K562 (cell line): ENCODE data around the gene COL25A1. TPM values are rescaled to one million over a fixed set of nuclear protein-coding genes. Genes with fewer than 3 reads are reported as not detected.

Experiments used
- ATAC-seq: fragments of 200-7000 bp; cut with Tn5 transposase; 3 replicates; pipeline ENCODE4 v1.9.1; 2020; ENCODE audit warnings: moderate library complexity
- BruUV-seq: library from RNA; stranded (reverse); fragments of 400-500 nt; replicated peaks from 2 replicates; lab custom pipeline; 2021; lab: Mats Ljungman, UMichigan
- CTCF ChIA-PET: fragments of 300-600 bp; formaldehyde crosslinking; extraction: SDS; loops from one replicate; lab custom pipeline; 2021; ENCODE audit warnings: low intra/inter-chr PET ratio; lab: Yijun Ruan, JAX
- POLR2A ChIA-PET: fragments of 300-600, 350-650 bp; sonication (Branson Sonifier 250); formaldehyde crosslinking; extraction: SDS; loops from one replicate; lab custom pipeline; 2021; ENCODE audit warnings: antibody characterized with exemption, inconsistent platforms; lab: Yijun Ruan, JAX
- DNase-seq, 4 experiments: peaks; one replicate each; pipeline versions ENCODE4 v3.0.0 to v3.0.0-alpha.2; 2011 to 2018; ENCODE audit warnings: low spot score in 3 of 4, mixed read lengths in 3 of 4; ENCODE audit errors: extremely low read depth in 1 of 4
- FAIRE-seq: peaks from 2 replicates; lab custom pipeline; 2011; peaks lifted over from hg19 to GRCh38; lab: Jason Lieb, UNC
- H2AFZ ChIP-seq: 2 replicates; pipeline ENCODE4 v1.6.0; 2011; ENCODE audit warnings: low read depth, low read length, control low read depth, inconsistent platforms
- H3K27ac ChIP-seq: fragments of 200-600 bp; 3 replicates; pipeline ENCODE4 v1.8.0; 2011; ENCODE audit warnings: low read depth, mild to moderate bottlenecking, control low read depth, inconsistent platforms, low read length, moderate library complexity, mixed read lengths; ENCODE audit errors: extremely low read depth
- H3K27me3 ChIP-seq, 2 experiments: fragments of 300-600 bp in 1 of 2; 2 replicates in 1 of 2; 3 replicates in 1 of 2; pipeline versions ENCODE4 v1.6.0 to v1.8.0; 2011; ENCODE audit warnings: inconsistent platforms in 2 of 2, low read length in 2 of 2, mild to moderate bottlenecking in 1 of 2, mixed read lengths in 1 of 2, moderate library complexity in 1 of 2; ENCODE audit not compliant: control insufficient read depth in 2 of 2, insufficient read depth in 2 of 2
- H3K36me3 ChIP-seq: fragments of 300-600 bp; 3 replicates; pipeline ENCODE4 v1.8.0; 2011; ENCODE audit warnings: mild to moderate bottlenecking, low read length, inconsistent platforms; ENCODE audit not compliant: control insufficient read depth, insufficient read depth
- H3K4me1 ChIP-seq, 2 experiments: fragments of 200-600 bp in 1 of 2; replicated peaks in 1 of 2; 2 replicates in 1 of 2; 3 replicates in 1 of 2; pipeline versions ENCODE4 v1.5.1 to v1.8.0; 2011; ENCODE audit warnings: inconsistent platforms in 2 of 2, low read length in 2 of 2, mild to moderate bottlenecking in 1 of 2, mixed read lengths in 1 of 2, moderate library complexity in 1 of 2; ENCODE audit not compliant: control insufficient read depth in 2 of 2, insufficient read depth in 2 of 2
- H3K4me2 ChIP-seq: 2 replicates; pipeline ENCODE4 v1.6.1; 2011; ENCODE audit warnings: low read length, control low read depth, inconsistent platforms, mixed read lengths; ENCODE audit not compliant: insufficient read depth
- H3K4me3 ChIP-seq: fragments of 200-600 bp; sonication (generic), shearing (Covaris generic); 2 replicates; pipeline ENCODE4 v1.5.1; 2016; ENCODE audit warnings: control low read depth, inconsistent platforms
- H3K79me2 ChIP-seq: fragments of 200-600 bp; 3 replicates; pipeline ENCODE4 v1.8.0; 2011; ENCODE audit warnings: low read length, inconsistent platforms; ENCODE audit not compliant: control insufficient read depth, insufficient read depth
- H3K9ac ChIP-seq, 2 experiments: 2 replicates each; pipeline versions ENCODE4 v1.6.0 to v1.6.1; 2011; ENCODE audit warnings: low read depth in 2 of 2, low read length in 2 of 2, control low read depth in 1 of 2, inconsistent platforms in 1 of 2, mild to moderate bottlenecking in 1 of 2, mixed read lengths in 1 of 2; ENCODE audit not compliant: insufficient read depth in 1 of 2
- H3K9me1 ChIP-seq: one replicate; pipeline ENCODE4 v1.6.0; 2011; ENCODE audit warnings: inconsistent platforms, mild to moderate bottlenecking, low read length, moderate library complexity; ENCODE audit not compliant: control insufficient read depth, insufficient read depth
- H3K9me3 ChIP-seq: replicated peaks from 2 replicates; pipeline ENCODE4 v1.5.1; 2011; ENCODE audit warnings: low read depth, low read length, inconsistent platforms; ENCODE audit not compliant: control insufficient read depth, insufficient read depth
- H4K20me1 ChIP-seq: replicated peaks from 2 replicates; pipeline ENCODE4 v1.6.1; 2011; ENCODE audit warnings: low read length, inconsistent platforms, mixed read lengths; ENCODE audit not compliant: control insufficient read depth, insufficient read depth
- GABPB1 ChIP-seq: sonication (generic); formaldehyde crosslinking; IDR thresholded peaks from 2 replicates; pipeline ENCODE4 v1.8.0; 2022; ENCODE audit warnings: mild to moderate bottlenecking, missing genetic modification reagents
- MTA3 ChIP-seq: fragments of 450-650 bp; formaldehyde crosslinking; IDR thresholded peaks from 2 replicates; pipeline ENCODE4 v1.6.1; 2017; ENCODE audit warnings: mild to moderate bottlenecking, borderline replicate concordance
- NEUROD1 ChIP-seq: fragments of 150-350 bp; IDR thresholded peaks from 2 replicates; pipeline ENCODE4 v1.6.1; 2014; ENCODE audit warnings: borderline replicate concordance, low read length, low read depth; ENCODE audit not compliant: partially characterized antibody
- PHB2 ChIP-seq: fragments of 450-650 bp; IDR thresholded peaks from 2 replicates; pipeline ENCODE4 v1.6.1; 2017; ENCODE audit warnings: low read depth
- RBM34 ChIP-seq: fragments of 200-400 bp; formaldehyde crosslinking; IDR thresholded peaks from 2 replicates; pipeline ENCODE4 v1.6.1; 2018; ENCODE audit warnings: low read length, borderline replicate concordance; ENCODE audit not compliant: insufficient read depth
- RCOR1 ChIP-seq, 2 experiments: IDR thresholded peaks; 2 replicates each; pipeline ENCODE4 v1.6.1; 2012; ENCODE audit warnings: low read depth in 2 of 2, low read length in 2 of 2, borderline replicate concordance in 1 of 2, improper control_type of control experiment in 1 of 2
- RNF2 ChIP-seq: sonication (generic); IDR thresholded peaks from 2 replicates; pipeline ENCODE4 v1.6.1; 2016
- ZFP30 ChIP-seq: fragments of 250-450 bp; sonication (Bioruptor Pico); IDR thresholded peaks from 2 replicates; pipeline ENCODE4 v1.8.0; 2022; ENCODE audit warnings: moderate library complexity, mild to moderate bottlenecking, inconsistent platforms, borderline replicate concordance
- ZNF232 ChIP-seq: sonication (generic); formaldehyde crosslinking; IDR thresholded peaks from 2 replicates; pipeline ENCODE4 v1.8.0; 2022; ENCODE audit warnings: mild to moderate bottlenecking, missing genetic modification reagents
- ZNF3 ChIP-seq: fragments of 250-450 bp; sonication (Bioruptor Pico); IDR thresholded peaks from 2 replicates; pipeline ENCODE4 v1.5.0; 2021; ENCODE audit warnings: mild to moderate bottlenecking, moderate library complexity
- WGBS: fragments of 100-300 bp; shearing (Covaris generic); methylation state at CpG from one replicate; pipeline ENCODE4 v1.1.6; 2016; ENCODE audit warnings: low coverage, mixed read lengths; ENCODE audit not compliant: insufficient coverage; ENCODE audit errors: missing lambda C conversion rate; 5-methylcytosine and 5-hydroxymethylcytosine counted together
- in situ Hi-C: fragments of 300-500 bp; cut with MboI; formaldehyde crosslinking; loops from 4 replicates; pipeline ENCODE4 v1.15.0; 2018; ENCODE audit warnings: inconsistent platforms, mixed read lengths
- intact Hi-C: fragments of 100-400 bp; cut with micrococcal nuclease; formaldehyde crosslinking; loops from 2 replicates; pipeline ENCODE4 v1.14.2; 2022
- polyA plus RNA-seq, 8 experiments: library from polyadenylated mRNA; depleted of rRNA in 4 of 8; stranded (reverse) in 5 of 8; unstranded in 3 of 8; fragments of >200 nt; fragmentation: Nextera tagmentation in 2 of 8; fragmentation: Illumina TruSeq in 1 of 8; extraction: Ambion mirVana in 2 of 8; extraction: Trizol in 1 of 8; gene quantifications; 2 replicates each; pipeline versions ENCODE4 v1.2.1 to v1.2.3, GENCODE V29; 2011 to 2014; ENCODE audit warnings: inconsistent platforms in 1 of 8, missing spikeins in 1 of 8
- total RNA-seq, 7 experiments: library from RNA; depleted of rRNA in 6 of 7; stranded (reverse); fragments of >200 nt in 6 of 7; fragmentation: Illumina TruSeq in 2 of 7; extraction: Trizol in 2 of 7; gene quantifications; 2 replicates each; pipeline versions ENCODE4 v1.2.1 to v1.2.3, GENCODE V29; 2011 to 2021; ENCODE audit warnings: low replicate concordance in 1 of 7
- TF ChIP-seq, protein P1 (sequence below), 2 experiments: fragments of 450-650 bp; conservative IDR thresholded peaks; 2 replicates each; pipeline ENCODE4 v1.6.1; 2017; ENCODE audit warnings: mild to moderate bottlenecking in 2 of 2, moderate library complexity in 2 of 2
- TF ChIP-seq, protein P2 (sequence below): fragments of 250-450 bp; sonication (Bioruptor Pico); IDR thresholded peaks from 2 replicates; pipeline ENCODE4 v1.5.1; 2021; ENCODE audit warnings: mild to moderate bottlenecking
- TF ChIP-seq, protein P3 (sequence below), 2 experiments: IDR thresholded peaks in 1 of 2; conservative IDR thresholded peaks in 1 of 2; 2 replicates each; pipeline ENCODE4 v1.6.1; 2016; ENCODE audit warnings: low read depth in 2 of 2, mild to moderate bottlenecking in 1 of 2, missing compliant biosample characterization in 1 of 2, missing genetic modification characterization in 1 of 2, moderate library complexity in 1 of 2

The COL25A1 gene
- total and polyA plus RNA-seq, 9 of the 15 experiments (the other 6 are each of a cell fraction or from before 2014, with no cell fraction given), result 0.03 to 0.62 (median 0.27) TPM

DNA sequence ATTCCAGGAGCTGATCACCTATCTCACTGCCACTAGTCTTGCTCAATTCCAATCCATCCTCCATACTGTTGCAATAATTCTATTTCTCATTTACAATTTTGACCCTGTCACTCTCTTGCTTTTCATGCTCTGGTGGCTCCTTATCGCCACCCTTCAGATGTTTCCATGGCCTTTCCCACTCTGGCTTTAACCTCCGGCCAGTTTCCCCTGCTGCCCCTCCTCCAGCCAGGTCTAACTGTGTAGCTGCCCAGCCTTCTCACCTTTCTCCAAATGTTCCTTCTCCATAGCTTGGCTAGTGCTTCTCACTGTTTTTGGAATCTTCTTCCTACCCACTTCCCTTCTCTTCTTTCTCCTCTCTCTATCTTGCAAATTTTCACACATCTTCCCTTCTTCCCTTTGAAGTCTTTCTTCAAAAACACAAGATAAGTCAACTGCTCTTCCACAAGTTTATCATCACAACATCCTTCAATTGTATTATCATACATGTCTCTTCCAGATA, 153.8 kb downstream of the COL25A1 start:
- H3K4me1 ChIP-seq, result peaks cover 6 to 21% of the 10 kb centered on the region in 2 experiments; a peak in 3 of 5 replicates
- CTCF ChIA-PET, result no interaction called here
- FAIRE-seq (peak; percentile 92), ATAC-seq (peak; percentile 96), DNase-seq (peak; percentile 68 to 87 (median 78))
- H3K36me3 ChIP-seq, result no peaks in the 10 kb centered on the region; the same call in 2 of the 3 replicates
- WGBS, result 0% methylated on average over 2 of the region's 2 CpGs
- in situ Hi-C loops (no loop called here), intact Hi-C loops (no loop called here)
- no peaks in the 10 kb centered on the region for H3K9me3 ChIP-seq
- H3K4me3 ChIP-seq, result no peak overlapping the region; the same call in 1 of the 2 replicates
- peak overlapping the region in 1 of 2 experiments; percentile 21; a peak in 2 of 4 replicates for H3K9ac ChIP-seq
- peak overlapping the region; percentile 64 for H3K27ac ChIP-seq
- POLR2A ChIA-PET, result interaction anchor here (0.7 kb wide), 1 partner anchor 11 kb away, joined by 3 read pairs; no protein-coding TSS in a partner anchor
- no TSS peak for BruUV-seq
- H3K79me2 ChIP-seq, result no peaks in the 10 kb centered on the region
- no peaks in the 10 kb centered on the region for H3K9me1 ChIP-seq
- peak overlapping the region; percentile 68 for H3K4me2 ChIP-seq
- no peaks in the 10 kb centered on the region for H4K20me1 ChIP-seq
- H3K27me3 ChIP-seq, result no peaks in the 10 kb centered on the region; a peak in 1 of 5 replicates
- peak overlapping the region; percentile 79 for H2AFZ ChIP-seq
- TF ChIP-seq MTA3 (peak; percentile 67), RBM34 (no peak), NEUROD1 (peak; percentile 67), ZNF3 (CRISPR knock-in tag) (no peak), ZNF232 (CRISPR knock-in tag) (no peak), GABPB1 (CRISPR knock-in tag) (no peak), ZFP30 (CRISPR knock-in tag) (no peak), RCOR1 (IDR thresholded peaks at IDR 0.05; ENCODE audit: borderline replicate concordance in 1 of 2, low read depth in 2 of 2, low read length in 2 of 2) (peak in 1 of 2 experiments; percentile 57; a peak in 1 of 4 replicates), RNF2 (peak; percentile 59; the same call in 1 of the 2 replicates), PHB2 (peak; percentile 66; the same call in 1 of the 2 replicates)
- TF ChIP-seq, protein P1, sequence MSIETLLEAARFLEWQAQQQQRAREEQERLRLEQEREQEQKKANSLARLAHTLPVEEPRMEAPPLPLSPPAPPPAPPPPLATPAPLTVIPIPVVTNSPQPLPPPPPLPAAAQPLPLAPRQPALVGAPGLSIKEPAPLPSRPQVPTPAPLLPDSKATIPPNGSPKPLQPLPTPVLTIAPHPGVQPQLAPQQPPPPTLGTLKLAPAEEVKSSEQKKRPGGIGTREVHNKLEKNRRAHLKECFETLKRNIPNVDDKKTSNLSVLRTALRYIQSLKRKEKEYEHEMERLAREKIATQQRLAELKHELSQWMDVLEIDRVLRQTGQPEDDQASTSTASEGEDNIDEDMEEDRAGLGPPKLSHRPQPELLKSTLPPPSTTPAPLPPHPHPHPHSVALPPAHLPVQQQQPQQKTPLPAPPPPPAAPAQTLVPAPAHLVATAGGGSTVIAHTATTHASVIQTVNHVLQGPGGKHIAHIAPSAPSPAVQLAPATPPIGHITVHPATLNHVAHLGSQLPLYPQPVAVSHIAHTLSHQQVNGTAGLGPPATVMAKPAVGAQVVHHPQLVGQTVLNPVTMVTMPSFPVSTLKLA (conservative IDR thresholded peaks at IDR 0.05), result 0 out of 4 replicates have a peak, but pooled peaks of 1 of the 2 experiments have one; percentile 31
- TF ChIP-seq, protein P2, sequence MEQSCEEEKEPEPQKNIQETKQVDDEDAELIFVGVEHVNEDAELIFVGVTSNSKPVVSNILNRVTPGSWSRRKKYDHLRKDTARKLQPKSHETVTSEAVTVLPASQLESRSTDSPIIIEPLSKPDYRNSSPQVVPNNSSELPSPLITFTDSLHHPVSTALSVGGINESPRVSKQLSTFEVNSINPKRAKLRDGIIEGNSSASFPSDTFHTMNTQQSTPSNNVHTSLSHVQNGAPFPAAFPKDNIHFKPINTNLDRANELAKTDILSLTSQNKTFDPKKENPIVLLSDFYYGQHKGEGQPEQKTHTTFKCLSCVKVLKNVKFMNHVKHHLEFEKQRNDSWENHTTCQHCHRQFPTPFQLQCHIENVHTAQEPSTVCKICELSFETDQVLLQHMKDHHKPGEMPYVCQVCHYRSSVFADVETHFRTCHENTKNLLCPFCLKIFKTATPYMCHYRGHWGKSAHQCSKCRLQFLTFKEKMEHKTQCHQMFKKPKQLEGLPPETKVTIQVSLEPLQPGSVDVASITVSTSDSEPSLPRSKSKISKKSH (CRISPR knock-in tag), result no peak
- TF ChIP-seq, protein P3, sequence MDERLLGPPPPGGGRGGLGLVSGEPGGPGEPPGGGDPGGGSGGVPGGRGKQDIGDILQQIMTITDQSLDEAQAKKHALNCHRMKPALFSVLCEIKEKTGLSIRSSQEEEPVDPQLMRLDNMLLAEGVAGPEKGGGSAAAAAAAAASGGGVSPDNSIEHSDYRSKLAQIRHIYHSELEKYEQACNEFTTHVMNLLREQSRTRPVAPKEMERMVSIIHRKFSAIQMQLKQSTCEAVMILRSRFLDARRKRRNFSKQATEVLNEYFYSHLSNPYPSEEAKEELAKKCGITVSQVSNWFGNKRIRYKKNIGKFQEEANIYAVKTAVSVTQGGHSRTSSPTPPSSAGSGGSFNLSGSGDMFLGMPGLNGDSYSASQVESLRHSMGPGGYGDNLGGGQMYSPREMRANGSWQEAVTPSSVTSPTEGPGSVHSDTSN (CRISPR knock-in tag; IDR thresholded peaks at IDR 0.05; ENCODE audit: low read depth), result no peak
- TF ChIP-seq, protein P3 (tag; conservative IDR thresholded peaks at IDR 0.05; ENCODE audit: low read depth), result peak; percentile 76
